Parathyroid adenoma (tissue), 2 donors: ENCODE data around the gene AADACL4.

Experiments used
- H2AFZ ChIP-seq: fragments of 300-600 bp; sonication (generic); one replicate; pipeline ENCODE4 v1.7.0; 2017; ENCODE audit warnings: antibody characterized with exemption, mild to moderate bottlenecking
- H3K27ac ChIP-seq: fragments of 300-600 bp; sonication (generic); one replicate; pipeline ENCODE4 v1.7.0; 2017
- H3K27me3 ChIP-seq: fragments of 300-600 bp; sonication (generic); one replicate; pipeline ENCODE4 v1.7.0; 2017; ENCODE audit warnings: low read length; ENCODE audit not compliant: control insufficient read depth, insufficient read depth
- H3K36me3 ChIP-seq: fragments of 300-600 bp; sonication (generic); one replicate; pipeline ENCODE4 v1.7.0; 2017; ENCODE audit warnings: low read length; ENCODE audit not compliant: control insufficient read depth, insufficient read depth
- H3K4me1 ChIP-seq: fragments of 300-600 bp; sonication (generic); one replicate; pipeline ENCODE4 v1.7.0; 2017; ENCODE audit warnings: control low read depth
- H3K4me2 ChIP-seq: fragments of 300-600 bp; sonication (generic); one replicate; pipeline ENCODE4 v1.7.0; 2017; ENCODE audit warnings: low read length
- H3K4me3 ChIP-seq: fragments of 300-600 bp; sonication (generic); one replicate; pipeline ENCODE4 v1.7.0; 2017; ENCODE audit warnings: low read depth, low read length
- H3K79me2 ChIP-seq: fragments of 300-600 bp; sonication (generic); one replicate; pipeline ENCODE4 v1.7.0; 2017; ENCODE audit warnings: control low read depth
- H3K9ac ChIP-seq: fragments of 300-600 bp; sonication (generic); one replicate; pipeline ENCODE4 v1.7.0; 2017; ENCODE audit warnings: mild to moderate bottlenecking
- H3K9me3 ChIP-seq: fragments of 300-600 bp; sonication (generic); one replicate; pipeline ENCODE4 v1.7.0; 2017; ENCODE audit warnings: low read length; ENCODE audit not compliant: control insufficient read depth
- CTCF ChIP-seq: fragments of 300-600 bp; sonication (generic); IDR thresholded peaks from one replicate; pipeline ENCODE4 v1.7.0; 2017; ENCODE audit warnings: antibody characterized with exemption, mild to moderate bottlenecking
- donor health status: primary hyperparathyroidism.

Gene AADACL4

DNA sequence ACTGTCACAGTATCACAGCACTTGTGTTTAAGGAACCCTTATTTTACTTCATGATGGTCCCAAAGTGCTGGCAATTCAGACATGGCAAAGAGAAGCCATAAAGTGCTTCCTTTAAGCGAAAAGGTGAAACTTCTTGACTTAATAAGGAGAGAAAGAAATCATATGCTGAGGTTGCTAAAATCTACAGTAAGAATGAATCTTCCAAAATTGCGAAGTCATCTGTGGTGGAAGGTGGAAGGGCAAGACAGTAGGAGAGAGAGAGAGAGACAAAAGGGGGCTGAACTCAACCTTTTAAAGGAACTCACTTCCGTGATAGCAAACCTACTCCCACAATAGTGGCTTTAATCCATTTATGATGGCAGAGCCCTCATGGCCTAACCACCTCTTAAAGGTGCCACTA lies 52.8 kb downstream of the AADACL4 start:
- Histone ChIP-seq H2AFZ (no peak overlapping the region), H3K4me2 (no peak overlapping the region), H3K9me3 (no peaks in the 10 kb centered on the region), H3K27ac (no peak overlapping the region), H3K27me3 (no peaks in the 10 kb centered on the region), H3K36me3 (no peaks in the 10 kb centered on the region), H3K4me3 (no peak overlapping the region), H3K4me1 (no peaks in the 10 kb centered on the region), H3K79me2 (no peaks in the 10 kb centered on the region), H3K9ac (no peak overlapping the region)
- TF ChIP-seq CTCF: no peak

- no peaks in the 10 kb centered on the region for H3K36me3 ChIP-seq
- H3K27ac ChIP-seq: no peak overlapping the region
- H3K9ac ChIP-seq: no peak overlapping the region
- H3K4me1 ChIP-seq: no peaks in the 10 kb centered on the region
- H3K9me3 ChIP-seq: no peaks in the 10 kb centered on the region
- no peak overlapping the region for H3K4me3 ChIP-seq
- no peak overlapping the region for H3K4me2 ChIP-seq
- no peak for TF ChIP-seq CTCF
- H2AFZ ChIP-seq: no peak overlapping the region
- H3K27me3 ChIP-seq: no peaks in the 10 kb centered on the region
- no peaks in the 10 kb centered on the region for H3K79me2 ChIP-seq
Measured at GRCh38 chr1:12697397-12697796, 53.5 kb downstream of the AADACL4 start.

GRCh38 chr1:12703821-12704451 lies 60.1 kb downstream of the AADACL4 start:
- no peak overlapping the region for H2AFZ ChIP-seq
- H3K27me3 ChIP-seq: no peaks in the 10 kb centered on the region
- no peak overlapping the region for H3K4me3 ChIP-seq
- H3K9me3 ChIP-seq: no peaks in the 10 kb centered on the region
- H3K4me1 ChIP-seq: no peaks in the 10 kb centered on the region
- no peaks in the 10 kb centered on the region for H3K36me3 ChIP-seq
- no peak overlapping the region for H3K27ac ChIP-seq
- no peak overlapping the region for H3K4me2 ChIP-seq
- no peak overlapping the region for H3K9ac ChIP-seq
- H3K79me2 ChIP-seq: no peaks in the 10 kb centered on the region
- TF ChIP-seq CTCF: no peak

- Histone ChIP-seq H3K9ac (no peak overlapping the region), H3K4me2 (no peak overlapping the region), H3K79me2 (no peaks in the 10 kb centered on the region), H3K36me3 (no peaks in the 10 kb centered on the region), H3K27ac (no peak overlapping the region), H3K4me3 (no peak overlapping the region), H2AFZ (no peak overlapping the region), H3K27me3 (no peaks in the 10 kb centered on the region), H3K9me3 (no peaks in the 10 kb centered on the region), H3K4me1 (no peaks in the 10 kb centered on the region)
- TF ChIP-seq CTCF: no peak
Measured at GRCh38 chr1:12706061-12706460, 62.2 kb downstream of the AADACL4 start.

GRCh38 chr1:12708396-12709090 lies 64.7 kb downstream of the AADACL4 start:
- H3K9ac ChIP-seq: no peak overlapping the region
- no peaks in the 10 kb centered on the region for H3K36me3 ChIP-seq
- no peaks in the 10 kb centered on the region for H3K4me1 ChIP-seq
- H2AFZ ChIP-seq: no peak overlapping the region
- no peaks in the 10 kb centered on the region for H3K27me3 ChIP-seq
- no peak overlapping the region for H3K27ac ChIP-seq
- no peaks in the 10 kb centered on the region for H3K9me3 ChIP-seq
- no peak for TF ChIP-seq CTCF
- H3K79me2 ChIP-seq: no peaks in the 10 kb centered on the region
- H3K4me3 ChIP-seq: no peak overlapping the region
- no peak overlapping the region for H3K4me2 ChIP-seq
